WI38 (cell line): ENCODE measurements around the gene NKX1-1.

Experiments
- H3K4me3 ChIP-seq: 2 replicates; pipeline ENCODE4 v1.5.1; 2011; ENCODE audit warnings: low read depth, mild to moderate bottlenecking, control low read depth, low read length
- TF ChIP-seq, protein P1 (sequence below): IDR thresholded peaks from 2 replicates; pipeline ENCODE4 v1.5.1; 2012; ENCODE audit warnings: low read depth, mild to moderate bottlenecking, control low read depth, low read length

The NKX1-1 gene

DNA sequence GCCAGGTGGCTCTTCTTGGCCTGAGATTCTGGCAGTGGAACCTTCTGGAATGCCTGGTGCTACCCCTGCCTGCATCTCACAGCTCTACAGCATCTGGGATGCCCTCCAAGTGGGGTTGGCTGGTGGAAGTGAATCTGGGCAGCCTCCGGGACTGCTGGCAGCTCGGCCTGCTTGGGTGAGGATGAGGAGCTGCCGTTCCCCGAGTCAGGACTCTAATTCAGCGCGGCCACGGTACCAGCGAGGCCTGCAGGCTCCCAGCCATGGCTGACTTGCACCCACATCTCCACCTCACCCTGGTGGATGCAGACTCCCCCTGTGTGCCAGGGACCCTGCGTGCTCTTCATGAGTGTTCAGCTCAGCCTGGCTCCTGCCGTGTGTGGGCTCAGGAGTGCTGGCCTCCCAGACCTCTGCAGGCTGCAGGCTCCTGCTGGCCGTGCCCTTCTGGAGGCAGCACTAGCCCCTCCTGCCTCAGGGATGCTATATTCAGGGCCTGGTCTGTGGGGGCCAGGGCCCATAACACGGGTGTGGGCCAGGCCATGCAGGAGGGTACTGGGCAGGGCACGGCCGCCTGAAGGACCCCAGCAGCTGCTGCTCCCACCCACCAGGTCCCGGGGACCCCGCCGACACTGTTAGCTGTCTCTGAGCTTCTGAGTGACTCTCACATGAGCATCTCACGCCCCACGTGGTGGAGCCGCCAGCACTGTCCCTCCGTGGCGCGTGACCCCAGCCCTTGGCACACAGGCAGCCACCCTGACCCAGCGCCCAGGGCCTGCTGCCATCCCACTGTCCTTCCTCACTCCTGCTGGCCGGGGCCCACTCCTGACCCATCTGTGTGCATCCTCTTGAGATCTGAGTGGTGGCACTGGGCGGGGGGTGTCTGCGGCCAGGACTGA lies 48.6 kb downstream of the NKX1-1 start:
- H3K4me3 ChIP-seq, result no peak overlapping the region
- TF ChIP-seq, protein P1, sequence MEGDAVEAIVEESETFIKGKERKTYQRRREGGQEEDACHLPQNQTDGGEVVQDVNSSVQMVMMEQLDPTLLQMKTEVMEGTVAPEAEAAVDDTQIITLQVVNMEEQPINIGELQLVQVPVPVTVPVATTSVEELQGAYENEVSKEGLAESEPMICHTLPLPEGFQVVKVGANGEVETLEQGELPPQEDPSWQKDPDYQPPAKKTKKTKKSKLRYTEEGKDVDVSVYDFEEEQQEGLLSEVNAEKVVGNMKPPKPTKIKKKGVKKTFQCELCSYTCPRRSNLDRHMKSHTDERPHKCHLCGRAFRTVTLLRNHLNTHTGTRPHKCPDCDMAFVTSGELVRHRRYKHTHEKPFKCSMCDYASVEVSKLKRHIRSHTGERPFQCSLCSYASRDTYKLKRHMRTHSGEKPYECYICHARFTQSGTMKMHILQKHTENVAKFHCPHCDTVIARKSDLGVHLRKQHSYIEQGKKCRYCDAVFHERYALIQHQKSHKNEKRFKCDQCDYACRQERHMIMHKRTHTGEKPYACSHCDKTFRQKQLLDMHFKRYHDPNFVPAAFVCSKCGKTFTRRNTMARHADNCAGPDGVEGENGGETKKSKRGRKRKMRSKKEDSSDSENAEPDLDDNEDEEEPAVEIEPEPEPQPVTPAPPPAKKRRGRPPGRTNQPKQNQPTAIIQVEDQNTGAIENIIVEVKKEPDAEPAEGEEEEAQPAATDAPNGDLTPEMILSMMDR, result no peak

DNA sequence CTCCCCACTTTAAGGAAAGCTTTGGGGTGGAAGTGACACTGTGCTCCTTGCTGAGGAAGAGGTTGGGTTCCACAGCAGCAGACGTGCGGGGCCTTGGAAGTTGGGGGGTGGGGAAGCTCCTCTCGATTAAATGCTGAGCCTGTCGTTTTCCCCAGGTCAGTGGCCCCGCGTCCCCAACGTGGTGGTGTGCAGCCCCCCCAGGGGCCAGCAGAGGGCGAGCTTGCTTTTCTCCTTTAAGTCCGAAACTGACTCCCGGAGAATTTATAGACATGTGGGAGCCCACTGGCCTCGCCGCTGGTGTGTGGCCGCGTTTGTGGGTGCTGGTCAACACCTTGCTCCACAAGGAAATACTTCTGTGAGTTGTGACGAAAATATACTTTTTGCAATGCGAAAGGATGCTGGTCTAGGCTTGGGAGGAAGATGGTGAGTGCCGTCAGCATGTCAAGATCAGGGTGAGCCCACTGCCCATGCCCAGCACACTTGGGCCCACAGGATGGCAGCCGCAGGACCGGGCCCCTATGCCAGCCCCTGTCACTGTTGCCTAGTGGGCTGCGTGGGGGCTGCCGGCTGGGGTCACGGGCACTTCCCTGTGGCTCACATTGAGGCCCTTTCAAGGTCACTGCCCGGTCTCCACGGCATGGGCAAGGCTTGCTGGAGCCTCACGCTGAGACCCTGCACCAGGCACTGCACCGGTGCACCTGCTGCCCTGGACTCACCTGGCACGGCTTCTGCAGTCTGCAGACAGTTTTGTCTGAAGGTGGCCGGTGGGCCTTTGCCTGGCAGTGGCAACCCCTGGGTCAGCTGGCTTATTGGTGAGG lies 49.9 kb downstream of the NKX1-1 start:
- no peak overlapping the region for H3K4me3 ChIP-seq
- TF ChIP-seq, protein P1, result peak; percentile 85

DNA sequence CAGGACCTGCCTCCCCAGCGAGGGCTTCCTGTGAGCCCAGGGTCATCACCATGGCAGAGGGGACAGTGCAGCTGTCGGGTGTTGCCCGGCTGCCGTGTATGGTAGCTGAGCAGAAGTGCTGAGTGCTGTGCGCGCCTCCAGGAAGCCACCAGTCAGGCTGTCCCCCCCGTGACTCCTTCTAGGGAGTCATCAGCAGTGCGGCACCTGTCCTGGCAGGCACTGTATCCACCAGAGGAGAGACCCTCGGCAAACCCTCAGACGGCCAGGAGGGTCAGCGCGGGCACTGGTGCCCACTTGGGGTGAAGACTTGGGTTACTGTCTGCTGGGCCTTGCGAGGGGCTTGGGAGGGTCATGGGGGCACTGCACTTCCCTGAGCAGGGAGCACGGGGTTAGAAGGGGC lies 50.9 kb downstream of the NKX1-1 start:
- TF ChIP-seq, protein P1, result no peak

DNA sequence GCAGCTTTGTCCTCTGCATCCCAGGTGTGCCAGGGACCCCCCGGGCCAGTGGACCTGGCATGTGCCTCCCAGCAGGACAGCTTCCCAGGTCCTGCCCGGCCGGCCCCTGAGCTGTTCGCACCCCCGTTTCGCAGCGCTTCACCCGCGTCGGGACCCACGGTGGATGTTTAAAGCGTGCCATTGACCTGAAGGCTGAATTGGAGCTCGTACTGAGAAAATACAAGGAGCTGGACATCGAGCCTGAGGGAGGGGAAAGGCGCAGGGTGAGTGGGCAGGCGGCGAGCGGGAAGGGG lies 51.3 kb downstream of the NKX1-1 start:
- TF ChIP-seq, protein P1, result no peak
- no peak overlapping the region for H3K4me3 ChIP-seq

More for the DNA sequence above, 50.9 kb downstream of the NKX1-1 start:
- no peak overlapping the region for H3K4me3 ChIP-seq

DNA sequence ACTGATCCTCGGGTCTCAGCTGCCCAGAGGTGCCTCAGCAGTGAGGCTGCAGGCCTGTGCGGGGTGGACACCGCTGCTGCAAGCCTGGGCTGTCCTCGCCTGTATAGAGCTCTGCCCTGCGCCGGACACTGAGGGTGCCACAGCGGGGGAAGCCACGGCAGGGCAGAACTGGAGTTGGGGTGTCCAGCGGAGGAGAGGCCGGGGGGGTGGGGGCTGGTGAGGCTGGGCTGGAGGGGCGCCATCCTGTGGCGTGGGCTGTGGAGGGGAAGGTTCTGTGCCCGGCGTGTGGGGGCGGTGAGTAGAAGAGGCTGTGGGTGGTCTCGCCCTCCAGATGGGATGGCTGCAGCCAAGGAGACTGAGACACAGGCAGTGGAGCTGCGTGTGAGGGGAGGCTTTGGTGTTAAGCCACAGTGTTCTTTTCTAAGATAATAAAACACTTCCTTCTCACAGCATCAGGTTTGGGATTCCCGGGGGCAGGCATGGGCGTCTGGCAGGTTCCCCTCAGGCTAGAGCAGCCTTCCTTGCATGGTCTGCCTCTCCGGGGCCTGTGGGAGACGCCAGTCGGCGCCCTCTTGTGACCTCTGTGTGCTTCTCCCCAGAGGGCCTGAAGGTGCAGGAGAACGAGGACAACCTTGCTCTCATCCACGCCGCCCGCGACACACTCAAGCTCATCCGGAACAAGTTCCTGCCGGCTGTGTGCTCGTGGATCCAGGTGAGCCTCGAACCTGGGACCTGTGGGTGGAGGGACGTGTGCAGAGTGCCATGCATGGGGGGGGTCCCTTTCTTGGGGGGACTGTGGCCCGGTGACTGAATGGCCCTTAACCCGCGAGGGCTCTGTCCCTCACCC lies 51.9 kb downstream of the NKX1-1 start:
- no peak overlapping the region for H3K4me3 ChIP-seq
- TF ChIP-seq, protein P1, result no peak

DNA sequence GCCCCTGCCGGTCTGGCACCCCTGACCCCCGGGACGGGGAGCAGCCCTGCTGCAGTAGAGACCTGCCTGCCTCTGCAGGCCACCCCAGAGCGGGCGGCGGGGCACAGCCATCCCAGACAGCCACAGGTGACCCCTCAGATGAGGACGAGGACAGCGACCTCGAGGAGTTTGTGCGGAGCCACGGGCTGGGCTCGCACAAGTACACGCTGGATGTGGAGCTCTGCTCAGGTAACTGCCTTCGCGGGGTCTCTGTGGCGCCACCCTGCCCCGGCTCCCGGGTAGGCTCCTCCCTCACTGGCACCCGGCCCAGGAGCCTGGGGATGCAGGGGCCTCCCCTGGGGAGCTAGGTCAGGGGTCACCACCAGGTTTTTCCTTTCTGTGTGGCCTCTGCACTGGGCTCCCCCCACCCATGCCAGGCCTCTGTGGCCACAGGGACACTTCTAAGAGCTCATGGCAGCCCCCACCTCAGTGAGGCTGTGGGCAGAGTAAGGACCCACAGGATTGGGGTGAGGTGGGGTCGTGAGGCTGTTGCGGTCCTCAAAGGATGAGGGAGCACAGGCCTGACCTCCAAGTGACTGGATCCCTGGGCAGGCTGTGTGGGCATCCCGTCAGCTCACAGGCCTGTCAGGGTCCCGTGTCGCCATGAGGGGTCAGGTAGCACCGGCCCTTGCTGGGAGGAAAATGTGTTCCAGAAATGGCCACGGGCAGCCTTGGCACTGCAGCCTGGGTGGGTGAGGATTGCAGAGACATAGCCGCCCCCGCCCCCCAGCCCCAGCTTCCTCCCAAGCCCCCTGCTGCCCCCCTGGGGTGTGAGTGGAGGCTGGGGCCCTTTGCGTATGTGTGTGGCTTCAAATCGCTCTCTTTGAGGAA lies 52.8 kb downstream of the NKX1-1 start:
- TF ChIP-seq, protein P1, result no peak
- no peak overlapping the region for H3K4me3 ChIP-seq
